HG03280 (cell line): ENCODE results near the gene MAP2K1.
"Not testable (repeated sequence)": the region's sequence is repeated elsewhere in the genome, so short reads cannot be mapped to it uniquely, and the experiment has no call there.

Source experiments
- ATAC-seq: cut with Tn5 transposase; IDR thresholded peaks from one replicate; pipeline ENCODE4 v1.9.1; 2021; ENCODE audit warnings: mild to moderate bottlenecking, moderate library complexity; ENCODE audit not compliant: unreplicated experiment

The MAP2K1 gene

GRCh38 chr15:66503041-66503648 lies 116.4 kb downstream of the MAP2K1 start:
- ATAC-seq: not testable (repeated sequence)

GRCh38 chr15:66503780-66504562 lies 117.3 kb downstream of the MAP2K1 start:
- no peak for ATAC-seq

GRCh38 chr15:66504563-66505429 lies 118.1 kb downstream of the MAP2K1 start, which contains the start of the genes RPL4 and ZWILCH:
TSS of gene RPL4 (minus strand) at chr15:66504855. CDS start at chr15:66504790, 65 bp downstream.
TSS of gene ZWILCH (plus strand) at chr15:66505326. CDS start at chr15:66505339, 13 bp downstream.
- ATAC-seq: peak; percentile 80

- ATAC-seq: no peak
Measured at GRCh38 chr15:66505430-66505811, 118.7 kb downstream of the MAP2K1 start.

- ATAC-seq: no peak
Measured at GRCh38 chr15:66505818-66506217, 119.1 kb downstream of the MAP2K1 start.

GRCh38 chr15:66508293-66508883 lies 121.7 kb downstream of the MAP2K1 start:
- ATAC-seq: no peak

- no peak for ATAC-seq
Measured at GRCh38 chr15:66514586-66514985, 127.9 kb downstream of the MAP2K1 start.

- no peak for ATAC-seq
Measured at GRCh38 chr15:66515901-66516322, 129.2 kb downstream of the MAP2K1 start.

- ATAC-seq: no peak
Measured at GRCh38 chr15:66523926-66524325, 137.2 kb downstream of the MAP2K1 start.

- ATAC-seq: no peak
Measured at GRCh38 chr15:66524838-66525237, 138.1 kb downstream of the MAP2K1 start.

- no peak for ATAC-seq
Measured at GRCh38 chr15:66535056-66535455, 148.3 kb downstream of the MAP2K1 start.
